GM23338 (cell line): Measurements from ENCODE around the gene C5orf58. TPM values are rescaled to one million over a fixed set of nuclear protein-coding genes. Genes with fewer than 3 reads are reported as not detected.

ENCODE experiments used
- ATAC-seq: fragments of 200-7000 bp; cut with Tn5 transposase; 3 replicates; pipeline ENCODE4 v1.9.1; 2020
- DNase-seq: peaks from one replicate; pipeline ENCODE4 v3.0.0-alpha.2; 2015; ENCODE audit warnings: low spot score
- H2AFZ ChIP-seq: fragments of 200-600 bp; sonication (generic); 2 replicates; pipeline ENCODE4 v1.8.0; 2016; ENCODE audit warnings: antibody characterized with exemption, mild to moderate bottlenecking, moderate library complexity
- H3F3A ChIP-seq: fragments of 200-600 bp; sonication (generic); replicated peaks from 2 replicates; pipeline ENCODE4 v1.8.0; 2017; ENCODE audit warnings: antibody characterized with exemption, mixed run types, low read depth
- H3K27ac ChIP-seq: fragments of 200-600 bp; sonication (generic); 2 replicates; pipeline ENCODE4 v1.6.1; 2016; ENCODE audit warnings: low read depth
- H3K27me3 ChIP-seq: fragments of 200-600 bp; sonication (generic); 2 replicates; pipeline ENCODE4 v1.8.0; 2016; ENCODE audit warnings: mild to moderate bottlenecking, mixed run types, moderate library complexity; ENCODE audit not compliant: insufficient read depth
- H3K36me3 ChIP-seq: fragments of 200-600 bp; sonication (generic); 2 replicates; pipeline ENCODE4 v1.8.0; 2016; ENCODE audit warnings: mild to moderate bottlenecking; ENCODE audit not compliant: insufficient read depth
- H3K4me1 ChIP-seq: fragments of 200-600 bp; sonication (generic); 2 replicates; pipeline ENCODE4 v1.8.0; 2016; ENCODE audit warnings: mild to moderate bottlenecking, moderate library complexity; ENCODE audit not compliant: insufficient read depth
- H3K4me2 ChIP-seq: fragments of 200-600 bp; sonication (generic); 2 replicates; pipeline ENCODE4 v1.7.1; 2017; ENCODE audit warnings: mixed run types
- H3K4me3 ChIP-seq: fragments of 200-600 bp; sonication (generic); 2 replicates; pipeline ENCODE4 v1.6.1; 2016; ENCODE audit warnings: mixed run types
- H3K79me2 ChIP-seq: fragments of 200-600 bp; sonication (generic); replicated peaks from 2 replicates; pipeline ENCODE4 v1.8.0; 2017; ENCODE audit warnings: mild to moderate bottlenecking; ENCODE audit not compliant: insufficient read depth
- H3K9me2 ChIP-seq: fragments of 200-600 bp; sonication (generic); 2 replicates; pipeline ENCODE4 v1.8.0; 2017; ENCODE audit not compliant: insufficient read depth
- H4K20me1 ChIP-seq: fragments of 200-600 bp; sonication (generic); replicated peaks from 2 replicates; pipeline ENCODE4 v1.8.0; 2017; ENCODE audit warnings: mild to moderate bottlenecking; ENCODE audit not compliant: insufficient read depth
- H3K27ac Mint-ChIP-seq: 2 replicates; pipeline ENCODE4 v1.8.0; 2020; ENCODE audit warnings: inconsistent platforms, mild to moderate bottlenecking, moderate library complexity, mixed read lengths
- H3K27me3 Mint-ChIP-seq: 3 replicates; pipeline ENCODE4 v1.8.0; 2022; ENCODE audit warnings: low read depth, mild to moderate bottlenecking, moderate library complexity, mixed read lengths, inconsistent platforms; ENCODE audit not compliant: insufficient read depth, poor library complexity
- H3K36me3 Mint-ChIP-seq: 3 replicates; pipeline ENCODE4 v1.8.0; 2021; ENCODE audit warnings: low read depth, mild to moderate bottlenecking, inconsistent platforms, moderate library complexity, mixed read lengths
- H3K4me1 Mint-ChIP-seq: 3 replicates; pipeline ENCODE4 v1.8.0; 2020; ENCODE audit warnings: mild to moderate bottlenecking, inconsistent platforms, mixed read lengths
- H3K4me3 Mint-ChIP-seq: 3 replicates; pipeline ENCODE4 v1.8.0; 2021; ENCODE audit warnings: moderate library complexity, mild to moderate bottlenecking, inconsistent platforms, mixed read lengths
- H3K9me3 Mint-ChIP-seq: 3 replicates; pipeline ENCODE4 v1.8.0; 2020; ENCODE audit warnings: moderate library complexity, mild to moderate bottlenecking, inconsistent platforms, mixed read lengths
- CREB1 ChIP-seq: fragments of 250-450 bp; sonication (Bioruptor Pico); IDR thresholded peaks from 2 replicates; pipeline ENCODE4 v1.5.0; 2020; ENCODE audit warnings: low read depth, mild to moderate bottlenecking, moderate library complexity
- EZH2 ChIP-seq: fragments of 200-600 bp; sonication (generic); IDR thresholded peaks from one replicate; pipeline ENCODE4 v1.8.0; 2017; ENCODE audit warnings: antibody characterized with exemption, mild to moderate bottlenecking, low read depth; ENCODE audit not compliant: unreplicated experiment
- EZH2phosphoT487 ChIP-seq: fragments of 200-600 bp; sonication (generic); IDR thresholded peaks from one replicate; pipeline ENCODE4 v1.8.1; 2018; ENCODE audit warnings: antibody characterized with exemption; ENCODE audit not compliant: unreplicated experiment
- JUNB ChIP-seq: IDR thresholded peaks from one replicate; pipeline ENCODE4 v1.6.1; 2016; ENCODE audit warnings: antibody characterized with exemption; ENCODE audit not compliant: unreplicated experiment
- NANOG ChIP-seq: IDR thresholded peaks from 2 replicates; pipeline ENCODE4 v1.6.1; 2016; ENCODE audit warnings: antibody characterized with exemption, borderline replicate concordance
- POLR2AphosphoS5 ChIP-seq: IDR thresholded peaks from 2 replicates; pipeline ENCODE4 v1.6.1; 2016; ENCODE audit warnings: antibody characterized with exemption, low read depth
- STAT1 ChIP-seq: IDR thresholded peaks from one replicate; pipeline ENCODE4 v1.6.1; 2016; ENCODE audit warnings: antibody characterized with exemption; ENCODE audit not compliant: unreplicated experiment
- ZNF331 ChIP-seq: fragments of 250-450 bp; sonication (Bioruptor Pico); IDR thresholded peaks from 2 replicates; pipeline ENCODE4 v1.5.0; 2020; ENCODE audit warnings: low read depth, mild to moderate bottlenecking, moderate library complexity
- polyA plus RNA-seq: library from polyadenylated mRNA; unstranded; fragments of >200 nt; fragmentation: Nextera tagmentation; extraction: Ambion mirVana; gene quantifications from 2 replicates; pipeline ENCODE4 v1.2.1, GENCODE V29; 2016
- total RNA-seq: library from RNA; depleted of rRNA; stranded (reverse); fragments of >200 nt; shearing (Covaris generic); gene quantifications from 2 replicates; pipeline ENCODE4 v1.2.3, GENCODE V29; 2014
- TF ChIP-seq, protein P1 (sequence below): IDR thresholded peaks from 2 replicates; pipeline ENCODE4 v1.6.1; 2016; ENCODE audit warnings: antibody characterized with exemption
- TF ChIP-seq, protein P2 (sequence below), 2 experiments: fragments of 200-600 bp in 1 of 2; sonication (generic) in 1 of 2; conservative IDR thresholded peaks; 2 replicates each; pipeline versions ENCODE4 v1.5.1 to v1.6.1; 2016 to 2017; ENCODE audit warnings: antibody characterized with exemption in 2 of 2, low read depth in 2 of 2, mild to moderate bottlenecking in 2 of 2, moderate library complexity in 1 of 2
- TF ChIP-seq, protein P3 (sequence below): IDR thresholded peaks from one replicate; pipeline ENCODE4 v1.6.1; 2018; ENCODE audit warnings: antibody characterized with exemption; ENCODE audit not compliant: unreplicated experiment

C5orf58 gene
- total and polyA plus RNA-seq, 2 experiments from 2014 or later = 1.0 to 9.1 TPM

DNA sequence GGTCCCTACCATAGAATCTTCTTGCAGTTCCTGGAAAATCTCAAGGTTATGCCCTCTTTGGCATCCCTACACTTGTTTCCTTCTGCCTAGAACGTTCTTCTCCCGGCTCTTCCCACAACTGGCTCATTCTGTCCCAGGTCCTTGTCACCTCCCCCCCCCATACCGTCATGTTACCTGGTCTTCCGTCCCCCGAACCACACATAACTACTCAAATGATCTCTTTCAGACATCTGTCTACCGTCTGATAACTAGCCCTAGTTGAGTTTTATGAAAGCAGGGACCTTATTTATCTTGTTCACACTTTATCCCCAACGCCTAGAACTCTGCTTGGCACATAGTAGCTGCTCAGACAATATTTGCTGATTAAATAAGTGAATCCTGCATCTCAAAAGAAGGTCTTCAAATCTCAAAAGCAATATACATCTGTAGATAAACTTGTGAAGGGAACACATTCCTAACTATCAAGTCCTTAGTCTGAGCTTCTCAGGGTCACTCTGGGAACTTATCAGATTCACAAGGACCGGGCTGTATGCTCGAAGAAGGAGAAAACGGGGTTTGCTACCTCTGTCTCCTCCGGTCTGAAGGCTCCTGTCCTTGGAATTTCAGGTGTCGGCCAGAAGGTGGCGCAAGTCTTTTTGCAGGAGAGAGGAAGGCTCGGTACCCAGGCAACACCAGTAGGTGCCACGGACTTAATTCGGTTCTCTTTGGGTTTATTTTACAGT is 34.8 kb downstream of the C5orf58 start:
- Mint-ChIP-seq H3K4me3 (no peak overlapping the region), H3K27ac (no peak overlapping the region)
- H3K9me2 ChIP-seq = no peaks in the 10 kb centered on the region

DNA sequence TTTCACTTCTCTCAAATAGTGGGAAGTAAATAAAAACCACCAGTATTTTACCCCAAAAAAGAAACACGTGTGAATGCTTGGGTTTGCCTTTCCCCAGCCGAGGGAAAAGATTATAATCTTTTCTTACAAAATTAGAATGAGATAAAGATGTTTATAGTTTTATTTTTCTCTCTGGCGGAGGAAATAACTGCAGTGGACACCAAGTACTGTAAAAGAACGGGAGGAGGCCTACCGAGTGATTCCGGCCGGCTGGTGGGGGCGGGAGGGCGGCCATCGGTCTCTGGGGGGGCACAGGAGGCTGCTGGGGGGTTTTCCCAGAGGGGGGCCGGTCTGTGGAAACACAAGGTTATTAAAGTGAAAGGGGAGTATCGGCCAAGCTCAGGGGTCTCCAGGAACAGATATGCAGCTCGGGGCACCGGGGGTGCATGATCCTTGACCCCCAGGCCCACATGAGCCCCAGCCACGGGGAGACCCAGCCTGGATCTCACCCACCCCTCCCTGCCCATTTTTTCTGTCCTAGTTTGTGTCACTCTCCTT is 35.4 kb downstream of the C5orf58 start:
- Mint-ChIP-seq H3K36me3 (no peaks in the 10 kb centered on the region), H3K4me1 (peaks cover 45% of the 10 kb centered on the region)
- H2AFZ ChIP-seq = no peak overlapping the region
- TF ChIP-seq NANOG = no peak
- TF ChIP-seq POLR2AphosphoS5 = no peak
- TF ChIP-seq, protein P1, sequence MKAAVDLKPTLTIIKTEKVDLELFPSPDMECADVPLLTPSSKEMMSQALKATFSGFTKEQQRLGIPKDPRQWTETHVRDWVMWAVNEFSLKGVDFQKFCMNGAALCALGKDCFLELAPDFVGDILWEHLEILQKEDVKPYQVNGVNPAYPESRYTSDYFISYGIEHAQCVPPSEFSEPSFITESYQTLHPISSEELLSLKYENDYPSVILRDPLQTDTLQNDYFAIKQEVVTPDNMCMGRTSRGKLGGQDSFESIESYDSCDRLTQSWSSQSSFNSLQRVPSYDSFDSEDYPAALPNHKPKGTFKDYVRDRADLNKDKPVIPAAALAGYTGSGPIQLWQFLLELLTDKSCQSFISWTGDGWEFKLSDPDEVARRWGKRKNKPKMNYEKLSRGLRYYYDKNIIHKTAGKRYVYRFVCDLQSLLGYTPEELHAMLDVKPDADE = no peak
- TF ChIP-seq, protein P2, sequence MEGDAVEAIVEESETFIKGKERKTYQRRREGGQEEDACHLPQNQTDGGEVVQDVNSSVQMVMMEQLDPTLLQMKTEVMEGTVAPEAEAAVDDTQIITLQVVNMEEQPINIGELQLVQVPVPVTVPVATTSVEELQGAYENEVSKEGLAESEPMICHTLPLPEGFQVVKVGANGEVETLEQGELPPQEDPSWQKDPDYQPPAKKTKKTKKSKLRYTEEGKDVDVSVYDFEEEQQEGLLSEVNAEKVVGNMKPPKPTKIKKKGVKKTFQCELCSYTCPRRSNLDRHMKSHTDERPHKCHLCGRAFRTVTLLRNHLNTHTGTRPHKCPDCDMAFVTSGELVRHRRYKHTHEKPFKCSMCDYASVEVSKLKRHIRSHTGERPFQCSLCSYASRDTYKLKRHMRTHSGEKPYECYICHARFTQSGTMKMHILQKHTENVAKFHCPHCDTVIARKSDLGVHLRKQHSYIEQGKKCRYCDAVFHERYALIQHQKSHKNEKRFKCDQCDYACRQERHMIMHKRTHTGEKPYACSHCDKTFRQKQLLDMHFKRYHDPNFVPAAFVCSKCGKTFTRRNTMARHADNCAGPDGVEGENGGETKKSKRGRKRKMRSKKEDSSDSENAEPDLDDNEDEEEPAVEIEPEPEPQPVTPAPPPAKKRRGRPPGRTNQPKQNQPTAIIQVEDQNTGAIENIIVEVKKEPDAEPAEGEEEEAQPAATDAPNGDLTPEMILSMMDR (conservative IDR thresholded peaks at IDR 0.05; ENCODE audit: low read depth in 2 of 2) = no peak
- no peak for TF ChIP-seq JUNB
- TF ChIP-seq STAT1 = no peak
- no peak for TF ChIP-seq EZH2
- TF ChIP-seq EZH2phosphoT487 = no peak
- TF ChIP-seq ZNF331 (CRISPR knock-in tag) = no peak
- TF ChIP-seq CREB1 = no peak

More for the DNA sequence above, 34.8 kb downstream of the C5orf58 start:
- Mint-ChIP-seq H3K36me3 (no peaks in the 10 kb centered on the region), H3K27me3 (peaks cover 4% of the 10 kb centered on the region), H3K4me1 (peaks cover 45% of the 10 kb centered on the region), H3K9me3 (no peaks in the 10 kb centered on the region)
- no peak overlapping the region for H3K4me3 ChIP-seq
- peak; percentile 90 for ATAC-seq
- no peak overlapping the region for H3K4me2 ChIP-seq
- no peaks in the 10 kb centered on the region for H3K79me2 ChIP-seq
- no peak overlapping the region for H3K27ac ChIP-seq
- no peak overlapping the region for H2AFZ ChIP-seq
- H3K4me1 ChIP-seq = peaks cover 33% of the 10 kb centered on the region
- H4K20me1 ChIP-seq = no peaks in the 10 kb centered on the region
- DNase-seq = peak; percentile 93
- no peaks in the 10 kb centered on the region for H3F3A ChIP-seq
- TF ChIP-seq CREB1 = no peak
- no peak for TF ChIP-seq ZNF331 (CRISPR knock-in tag)
- TF ChIP-seq, protein P2 (conservative IDR thresholded peaks at IDR 0.05; ENCODE audit: low read depth in 2 of 2) = peak; percentile 90 to 92
- TF ChIP-seq, protein P3, sequence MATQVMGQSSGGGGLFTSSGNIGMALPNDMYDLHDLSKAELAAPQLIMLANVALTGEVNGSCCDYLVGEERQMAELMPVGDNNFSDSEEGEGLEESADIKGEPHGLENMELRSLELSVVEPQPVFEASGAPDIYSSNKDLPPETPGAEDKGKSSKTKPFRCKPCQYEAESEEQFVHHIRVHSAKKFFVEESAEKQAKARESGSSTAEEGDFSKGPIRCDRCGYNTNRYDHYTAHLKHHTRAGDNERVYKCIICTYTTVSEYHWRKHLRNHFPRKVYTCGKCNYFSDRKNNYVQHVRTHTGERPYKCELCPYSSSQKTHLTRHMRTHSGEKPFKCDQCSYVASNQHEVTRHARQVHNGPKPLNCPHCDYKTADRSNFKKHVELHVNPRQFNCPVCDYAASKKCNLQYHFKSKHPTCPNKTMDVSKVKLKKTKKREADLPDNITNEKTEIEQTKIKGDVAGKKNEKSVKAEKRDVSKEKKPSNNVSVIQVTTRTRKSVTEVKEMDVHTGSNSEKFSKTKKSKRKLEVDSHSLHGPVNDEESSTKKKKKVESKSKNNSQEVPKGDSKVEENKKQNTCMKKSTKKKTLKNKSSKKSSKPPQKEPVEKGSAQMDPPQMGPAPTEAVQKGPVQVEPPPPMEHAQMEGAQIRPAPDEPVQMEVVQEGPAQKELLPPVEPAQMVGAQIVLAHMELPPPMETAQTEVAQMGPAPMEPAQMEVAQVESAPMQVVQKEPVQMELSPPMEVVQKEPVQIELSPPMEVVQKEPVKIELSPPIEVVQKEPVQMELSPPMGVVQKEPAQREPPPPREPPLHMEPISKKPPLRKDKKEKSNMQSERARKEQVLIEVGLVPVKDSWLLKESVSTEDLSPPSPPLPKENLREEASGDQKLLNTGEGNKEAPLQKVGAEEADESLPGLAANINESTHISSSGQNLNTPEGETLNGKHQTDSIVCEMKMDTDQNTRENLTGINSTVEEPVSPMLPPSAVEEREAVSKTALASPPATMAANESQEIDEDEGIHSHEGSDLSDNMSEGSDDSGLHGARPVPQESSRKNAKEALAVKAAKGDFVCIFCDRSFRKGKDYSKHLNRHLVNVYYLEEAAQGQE = no peak
- no peaks in the 10 kb centered on the region for H3K36me3 ChIP-seq
- H3K27me3 ChIP-seq = no peaks in the 10 kb centered on the region

More for the DNA sequence above, 35.4 kb downstream of the C5orf58 start:
- H3K9me2 ChIP-seq = no peaks in the 10 kb centered on the region
- H3K4me3 Mint-ChIP-seq = no peak overlapping the region
- no peak for DNase-seq
- no peaks in the 10 kb centered on the region for H3K27me3 ChIP-seq
- H3K36me3 ChIP-seq = no peaks in the 10 kb centered on the region
- H3K27ac ChIP-seq = no peak overlapping the region
- no peak for ATAC-seq
- no peaks in the 10 kb centered on the region for H3K79me2 ChIP-seq
- H3K9me3 Mint-ChIP-seq = no peaks in the 10 kb centered on the region
- H3K4me1 ChIP-seq = peaks cover 31% of the 10 kb centered on the region
- H3F3A ChIP-seq = no peaks in the 10 kb centered on the region
- no peak overlapping the region for H3K27ac Mint-ChIP-seq
- H3K27me3 Mint-ChIP-seq = peaks cover 4% of the 10 kb centered on the region
- no peaks in the 10 kb centered on the region for H4K20me1 ChIP-seq
- H3K4me2 ChIP-seq = no peak overlapping the region
- H3K4me3 ChIP-seq = no peak overlapping the region
